Thyroid gland (tissue), 4 donors: ENCODE results near the gene ANO2. TPM values are rescaled to one million over a fixed set of nuclear protein-coding genes. Genes with fewer than 3 reads are reported as not detected.

Source experiments
- DNase-seq, 2 donors: peaks; one replicate each; pipeline ENCODE4 v3.0.0-alpha.2; 2019
- H3K27ac ChIP-seq, 3 donors: fragments of 200-600 bp; sonication (generic); 1 replicate in 2 of 3; 2 replicates in 1 of 3; pipeline ENCODE4 v1.5.1; 2016 to 2019; ENCODE audit warnings: mild to moderate bottlenecking in 1 of 3, moderate library complexity in 1 of 3
- H3K27me3 ChIP-seq: fragments of 200-600 bp; sonication (generic); one replicate; pipeline ENCODE4 v1.5.1; 2019
- H3K36me3 ChIP-seq, 2 donors: fragments of 200-600 bp; sonication (generic); one replicate each; pipeline ENCODE4 v1.5.1; 2016 to 2019
- H3K4me1 ChIP-seq, 2 donors: fragments of 200-600 bp; sonication (generic); one replicate each; pipeline ENCODE4 v1.5.1; 2017 to 2019
- H3K4me3 ChIP-seq, 3 donors: fragments of 200-600 bp; sonication (generic); replicated peaks in 1 of 3; 1 replicate in 2 of 3; 2 replicates in 1 of 3; pipeline ENCODE4 v1.5.1; 2016; ENCODE audit warnings: mild to moderate bottlenecking in 1 of 3
- H3K9me3 ChIP-seq: fragments of 200-600 bp; sonication (generic); one replicate; pipeline ENCODE4 v1.5.1; 2017
- CTCF ChIP-seq, 6 experiments: fragments of 200-600 bp in 3 of 6; fragments of 450-650 bp in 3 of 6; sonication (generic) in 3 of 6; IDR thresholded peaks; one replicate each; pipeline ENCODE4 v1.5.1; 2016 to 2019; ENCODE audit warnings: antibody characterized with exemption in 6 of 6, mild to moderate bottlenecking in 2 of 6, inconsistent platforms in 1 of 6, moderate library complexity in 1 of 6
- POLR2A ChIP-seq, 2 donors: fragments of 450-650 bp; IDR thresholded peaks; one replicate each; pipeline ENCODE4 v1.6.1; 2017; ENCODE audit warnings: antibody characterized with exemption in 2 of 2, mild to moderate bottlenecking in 2 of 2, moderate library complexity in 1 of 2
- WGBS, 2 donors: methylation state at CpG; one replicate each; pipeline ENCODE4 v1.1.5; 2017; 5-methylcytosine and 5-hydroxymethylcytosine counted together
- intact Hi-C: fragments of 100-400 bp; cut with DNase I; formaldehyde crosslinking; loops from one replicate; pipeline ENCODE4 v1.15.1; 2023
- total RNA-seq, 4 donors: library from RNA; depleted of rRNA; stranded (reverse); fragments of >200 nt; gene quantifications; one replicate each; pipeline ENCODE4 v1.2.3, GENCODE V29; 2016

Gene ANO2
- total RNA-seq, 4 donors from 2014 or later: 0.78 to 7.0 (median 2.2) TPM

GRCh38 chr12:5976196-5976595 is 31.1 kb upstream of the ANO2 start:
- DNase-seq: no peak
- intact Hi-C loops: no loop called here
- H3K4me3 ChIP-seq: no peak overlapping the region
- 89 to 93% methylated on average over 9 of the region's 9 CpGs for WGBS, 2 donors
- no peak overlapping the region for H3K27ac ChIP-seq
- no peaks in the 10 kb centered on the region for H3K36me3 ChIP-seq
- H3K27me3 ChIP-seq: no peaks in the 10 kb centered on the region
- TF ChIP-seq POLR2A (IDR thresholded peaks at IDR 0.05) (no peak), CTCF (IDR thresholded peaks at IDR 0.05) (no peak)
- H3K9me3 ChIP-seq: no peaks in the 10 kb centered on the region
- no peaks in the 10 kb centered on the region for H3K4me1 ChIP-seq

- 81 to 87% methylated on average over 8 of the region's 8 CpGs for WGBS, 2 donors
- H3K4me1 ChIP-seq: no peaks in the 10 kb centered on the region
- H3K4me3 ChIP-seq: no peak overlapping the region
- H3K9me3 ChIP-seq: no peaks in the 10 kb centered on the region
- no peaks in the 10 kb centered on the region for H3K27me3 ChIP-seq
- H3K36me3 ChIP-seq: no peaks in the 10 kb centered on the region
- DNase-seq: no peak
- no peak for TF ChIP-seq CTCF (IDR thresholded peaks at IDR 0.05)
- TF ChIP-seq POLR2A (IDR thresholded peaks at IDR 0.05): no peak
- intact Hi-C loops: no loop called here
- no peak overlapping the region for H3K27ac ChIP-seq
These were observed 28.5 kb upstream of the ANO2 start for GRCh38 chr12:5973461-5974115.

- WGBS, 2 donors: 61 to 69% methylated on average over 7 to 8 of the region's 8 CpGs
These were observed 27.3 kb upstream of the ANO2 start for GRCh38 chr12:5972387-5972786.

GRCh38 chr12:5971194-5971850 is 26.3 kb upstream of the ANO2 start:
- Histone ChIP-seq H3K4me3 (no peak overlapping the region), H3K36me3 (no peaks in the 10 kb centered on the region), H3K9me3 (no peaks in the 10 kb centered on the region), H3K27me3 (no peaks in the 10 kb centered on the region), H3K27ac (no peak overlapping the region), H3K4me1 (no peaks in the 10 kb centered on the region)
- WGBS, 2 donors: 86 to 87% methylated on average over 10 of the region's 10 CpGs
- DNase-seq: no peak
- intact Hi-C loops: no loop called here
- no peak for TF ChIP-seq POLR2A (IDR thresholded peaks at IDR 0.05)
- no peak for TF ChIP-seq CTCF (IDR thresholded peaks at IDR 0.05)

More at GRCh38 chr12:5972387-5972786, 27.3 kb upstream of the ANO2 start:
- intact Hi-C loops: no loop called here
- DNase-seq: no peak
- TF ChIP-seq CTCF (IDR thresholded peaks at IDR 0.05) (no peak), POLR2A (IDR thresholded peaks at IDR 0.05) (no peak)
- Histone ChIP-seq H3K4me1 (no peaks in the 10 kb centered on the region), H3K27me3 (no peaks in the 10 kb centered on the region), H3K27ac (no peak overlapping the region), H3K4me3 (no peak overlapping the region), H3K9me3 (no peaks in the 10 kb centered on the region), H3K36me3 (no peaks in the 10 kb centered on the region)

- no peak for TF ChIP-seq CTCF (IDR thresholded peaks at IDR 0.05)
- no peak for TF ChIP-seq POLR2A (IDR thresholded peaks at IDR 0.05)
- no peaks in the 10 kb centered on the region for H3K27me3 ChIP-seq
- H3K36me3 ChIP-seq: no peaks in the 10 kb centered on the region
- H3K4me1 ChIP-seq: no peaks in the 10 kb centered on the region
- H3K27ac ChIP-seq: no peak overlapping the region
- DNase-seq: no peak
- H3K4me3 ChIP-seq: no peak overlapping the region
- no peaks in the 10 kb centered on the region for H3K9me3 ChIP-seq
- intact Hi-C loops: no loop called here
- 89 to 93% methylated on average over 4 to 5 of the region's 5 CpGs for WGBS, 2 donors
These were observed 25.1 kb upstream of the ANO2 start for GRCh38 chr12:5969974-5970690.
